Prostate gland (tissue), 2 donors: ENCODE results near the gene ALG5. TPM values are rescaled to one million over a fixed set of nuclear protein-coding genes. Genes with fewer than 3 reads are reported as not detected.

ENCODE experiments used
- DNase-seq: peaks from one replicate; pipeline ENCODE4 v3.0.0-alpha.2; 2019; ENCODE audit warnings: low spot score
- H3K27ac ChIP-seq, 2 donors: fragments of 200-600 bp; sonication (generic); 2 replicates each; pipeline ENCODE4 v1.5.1; 2017 to 2019
- H3K27me3 ChIP-seq: fragments of 200-600 bp; sonication (generic); replicated peaks from 2 replicates; pipeline ENCODE4 v1.5.1; 2019; ENCODE audit not compliant: insufficient read depth
- H3K36me3 ChIP-seq, 2 donors: fragments of 200-600 bp; sonication (generic); 1 replicate in 1 of 2; 2 replicates in 1 of 2; pipeline versions ENCODE4 v1.5.1 to v1.8.1; 2017 to 2019
- H3K4me1 ChIP-seq: fragments of 200-600 bp; sonication (generic); replicated peaks from 2 replicates; pipeline ENCODE4 v1.5.1; 2019
- H3K4me3 ChIP-seq, 2 donors: fragments of 200-600 bp; sonication (generic); 2 replicates each; pipeline ENCODE4 v1.5.1; 2017 to 2019
- H3K9me3 ChIP-seq: fragments of 200-600 bp; sonication (generic); 2 replicates; pipeline ENCODE4 v1.5.1; 2017
- CTCF ChIP-seq, 4 experiments: fragments of 200-600 bp in 2 of 4; fragments of 450-650 bp in 2 of 4; sonication (generic) in 2 of 4; IDR thresholded peaks; 1 replicate in 3 of 4; 2 replicates in 1 of 4; pipeline ENCODE4 v1.5.1; 2016 to 2019; ENCODE audit warnings: antibody characterized with exemption in 4 of 4, mild to moderate bottlenecking in 2 of 4, moderate library complexity in 2 of 4
- POLR2A ChIP-seq: fragments of 450-650 bp; IDR thresholded peaks from one replicate; pipeline ENCODE4 v1.6.1; 2016; ENCODE audit warnings: antibody characterized with exemption, mild to moderate bottlenecking
- POLR2AphosphoS5 ChIP-seq: sonication (generic); formaldehyde crosslinking; IDR thresholded peaks from one replicate; pipeline ENCODE4 v1.6.1; 2017; ENCODE audit warnings: antibody characterized with exemption
- WGBS: methylation state at CpG from one replicate; pipeline ENCODE4 v1.1.5; 2018; 5-methylcytosine and 5-hydroxymethylcytosine counted together
- intact Hi-C: fragments of 100-400 bp; cut with DNase I; formaldehyde crosslinking; loops from one replicate; pipeline ENCODE4 v1.14.2; 2022
- total RNA-seq, 2 donors: library from RNA; depleted of rRNA; stranded (reverse); fragments of >200 nt; gene quantifications; one replicate each; pipeline ENCODE4 v1.1.0, GENCODE V29; 2016

ALG5 gene
- total RNA-seq, 2 donors from 2014 or later: 14.1 to 41.3 TPM

GRCh38 chr13:37009692-37010091 is 10.6 kb upstream of the ALG5 start:
- no peaks in the 10 kb centered on the region for H3K36me3 ChIP-seq
- H3K27ac ChIP-seq: no peak overlapping the region
- DNase-seq: no peak
- no peaks in the 10 kb centered on the region for H3K27me3 ChIP-seq
- TF ChIP-seq CTCF (IDR thresholded peaks at IDR 0.05): no peak
- TF ChIP-seq POLR2A: no peak
- no peak for TF ChIP-seq POLR2AphosphoS5
- no peak overlapping the region for H3K4me3 ChIP-seq
- no peaks in the 10 kb centered on the region for H3K9me3 ChIP-seq
- 80% methylated on average over 5 of the region's 5 CpGs for WGBS
- no peaks in the 10 kb centered on the region for H3K4me1 ChIP-seq
- intact Hi-C loops: no loop called here

GRCh38 chr13:37001921-37002250 is 2.7 kb upstream of the ALG5 start:
- Histone ChIP-seq H3K4me1 (peaks cover 3% of the 10 kb centered on the region), H3K36me3 (no peaks in the 10 kb centered on the region), H3K4me3 (no peak overlapping the region), H3K27ac (no peak overlapping the region), H3K27me3 (no peaks in the 10 kb centered on the region), H3K9me3 (no peaks in the 10 kb centered on the region)
- WGBS: 33% methylated on average over 3 of the region's 3 CpGs
- intact Hi-C loops: no loop called here
- no peak for DNase-seq
- no peak for TF ChIP-seq POLR2A
- TF ChIP-seq POLR2AphosphoS5: no peak
- no peak for TF ChIP-seq CTCF (IDR thresholded peaks at IDR 0.05)

- no peak for DNase-seq
- intact Hi-C loops: no loop called here
- Histone ChIP-seq H3K9me3 (no peaks in the 10 kb centered on the region), H3K27me3 (no peaks in the 10 kb centered on the region), H3K4me3 (peak overlapping the region; percentile 64 to 88), H3K4me1 (peaks cover 3% of the 10 kb centered on the region), H3K27ac (peak overlapping the region; percentile 60 to 95), H3K36me3 (no peaks in the 10 kb centered on the region)
- under 1% methylated on average over 21 of the region's 21 CpGs for WGBS
- TF ChIP-seq POLR2A: no peak
- no peak for TF ChIP-seq POLR2AphosphoS5
- no peak for TF ChIP-seq CTCF (IDR thresholded peaks at IDR 0.05)
These were observed 507 bp downstream of the ALG5 start for GRCh38 chr13:36998624-36999041.

GRCh38 chr13:36997716-36998427 is 1.3 kb downstream of the ALG5 start:
- Histone ChIP-seq H3K4me1 (peaks cover 3% of the 10 kb centered on the region), H3K27ac (no peak overlapping the region), H3K36me3 (peaks cover 4 to 5% of the 10 kb centered on the region in 2 donors), H3K4me3 (peak overlapping the region; percentile 64 to 88), H3K27me3 (no peaks in the 10 kb centered on the region), H3K9me3 (no peaks in the 10 kb centered on the region)
- no peak for DNase-seq
- intact Hi-C loops: no loop called here
- 53% methylated on average over 6 of the region's 6 CpGs for WGBS
- no peak for TF ChIP-seq POLR2A
- TF ChIP-seq CTCF (IDR thresholded peaks at IDR 0.05): no peak
- TF ChIP-seq POLR2AphosphoS5: no peak

- Histone ChIP-seq H3K36me3 (peaks cover 6 to 23% of the 10 kb centered on the region in 2 donors), H3K4me1 (no peaks in the 10 kb centered on the region), H3K27ac (no peak overlapping the region), H3K4me3 (no peak overlapping the region), H3K9me3 (no peaks in the 10 kb centered on the region), H3K27me3 (no peaks in the 10 kb centered on the region)
- TF ChIP-seq POLR2AphosphoS5: no peak
- TF ChIP-seq POLR2A: no peak
- TF ChIP-seq CTCF (IDR thresholded peaks at IDR 0.05): no peak
- intact Hi-C loops: no loop called here
- DNase-seq: no peak
- 89% methylated on average over 4 of the region's 4 CpGs for WGBS
These were observed 6.8 kb downstream of the ALG5 start for GRCh38 chr13:36992362-36992761.
